Stimulated activated CD8-positive, alpha-beta memory T cell treated with anti-CD3 and anti-CD28 coated beads, Interleukin-12 subunit alpha, Interleukin-12 subunit beta, amount 100 ng/mL, for 1 hour (primary cell): Measurements from ENCODE around the gene RASSF5.

Experiments
- DNase-seq: peaks from one replicate; pipeline ENCODE4 v3.0.0-alpha.2; 2020; ENCODE audit warnings: low read depth

Gene RASSF5

GRCh38 chr1:206551296-206551985, 44.1 kb downstream of the RASSF5 start:
- no peak for DNase-seq

GRCh38 chr1:206551986-206552326, 44.6 kb downstream of the RASSF5 start:
- DNase-seq, result peak; percentile 61

GRCh38 chr1:206554211-206554610, 46.9 kb downstream of the RASSF5 start:
- DNase-seq, result no peak

- no peak for DNase-seq
Observed at GRCh38 chr1:206554701-206555472, 47.6 kb downstream of the RASSF5 start.

GRCh38 chr1:206555473-206555935, 48.2 kb downstream of the RASSF5 start:
- DNase-seq, result no peak

GRCh38 chr1:206556047-206556749, 48.9 kb downstream of the RASSF5 start:
- DNase-seq, result no peak

GRCh38 chr1:206556750-206557635, 49.7 kb downstream of the RASSF5 start:
- peak; percentile 79 for DNase-seq

GRCh38 chr1:206557636-206558473, 50.5 kb downstream of the RASSF5 start:
- DNase-seq, result no peak

- DNase-seq, result no peak
Observed at GRCh38 chr1:206558794-206559671, 51.7 kb downstream of the RASSF5 start.

GRCh38 chr1:206559672-206559995, 52.3 kb downstream of the RASSF5 start:
- no peak for DNase-seq

- DNase-seq, result no peak
Observed at GRCh38 chr1:206560007-206560716, 52.8 kb downstream of the RASSF5 start.

- no peak for DNase-seq
Observed at GRCh38 chr1:206563367-206564207, 56.3 kb downstream of the RASSF5 start.

- no peak for DNase-seq
Observed at GRCh38 chr1:206565995-206566394, 58.7 kb downstream of the RASSF5 start.

GRCh38 chr1:206566999-206567398, 59.7 kb downstream of the RASSF5 start:
- DNase-seq, result no peak

GRCh38 chr1:206568256-206568655, 60.9 kb downstream of the RASSF5 start:
- no peak for DNase-seq

- no peak for DNase-seq
Observed at GRCh38 chr1:206568779-206569352, 61.5 kb downstream of the RASSF5 start.

- no peak for DNase-seq
Observed at GRCh38 chr1:206569556-206569955, 62.2 kb downstream of the RASSF5 start.

GRCh38 chr1:206570529-206570928, 63.2 kb downstream of the RASSF5 start:
- no peak for DNase-seq
